Suprapubic skin (tissue), 4 donors: ENCODE measurements around the gene RNPS1. TPM values are rescaled to one million over a fixed set of nuclear protein-coding genes. Genes with fewer than 3 reads are reported as not detected.

Experiments
- DNase-seq, 2 donors: peaks; one replicate each; pipeline ENCODE4 v3.0.0-alpha.2; 2019; ENCODE audit warnings: low spot score in 2 of 2
- H3K27ac ChIP-seq: fragments of 200-600 bp; sonication (generic); one replicate; pipeline ENCODE4 v1.5.1; 2019
- H3K27me3 ChIP-seq: fragments of 200-600 bp; sonication (generic); one replicate; pipeline ENCODE4 v1.5.1; 2019
- H3K36me3 ChIP-seq: fragments of 200-600 bp; sonication (generic); one replicate; pipeline ENCODE4 v1.5.1; 2019
- H3K4me1 ChIP-seq: fragments of 200-600 bp; sonication (generic); one replicate; pipeline ENCODE4 v1.5.1; 2019
- H3K4me3 ChIP-seq: fragments of 200-600 bp; sonication (generic); one replicate; pipeline ENCODE4 v1.5.1; 2019; ENCODE audit warnings: mild to moderate bottlenecking
- H3K9me3 ChIP-seq: fragments of 200-600 bp; sonication (generic); one replicate; pipeline ENCODE4 v1.5.1; 2019
- EP300 ChIP-seq: sonication (generic); formaldehyde crosslinking; IDR thresholded peaks from one replicate; pipeline ENCODE4 v1.6.1; 2017; ENCODE audit warnings: antibody characterized with exemption
- POLR2A ChIP-seq, 2 donors: fragments of 450-650 bp; IDR thresholded peaks; one replicate each; pipeline ENCODE4 v1.6.1; 2017; ENCODE audit warnings: antibody characterized with exemption in 2 of 2, mild to moderate bottlenecking in 2 of 2, moderate library complexity in 2 of 2
- POLR2AphosphoS5 ChIP-seq, 3 donors: sonication (generic); formaldehyde crosslinking; IDR thresholded peaks; one replicate each; pipeline ENCODE4 v1.6.1; 2017; ENCODE audit warnings: antibody characterized with exemption in 3 of 3
- WGBS: methylation state at CpG from one replicate; pipeline ENCODE4 v1.1.5; 2018; 5-methylcytosine and 5-hydroxymethylcytosine counted together
- total RNA-seq, 4 donors: library from RNA; depleted of rRNA; stranded (reverse); fragments of >200 nt; gene quantifications; one replicate each; pipeline ENCODE4 v1.1.0, GENCODE V29; 2016
- TF ChIP-seq, protein P1 (sequence below), 2 donors: fragments of 200-600 bp in 1 of 2; fragments of 450-650 bp in 1 of 2; sonication (generic) in 1 of 2; IDR thresholded peaks; one replicate each; pipeline ENCODE4 v1.5.1; 2016 to 2019; ENCODE audit warnings: antibody characterized with exemption in 2 of 2, mild to moderate bottlenecking in 1 of 2, moderate library complexity in 1 of 2

Gene RNPS1
- total RNA-seq, 4 donors from 2014 or later, result 119 to 151 (median 146) TPM

DNA sequence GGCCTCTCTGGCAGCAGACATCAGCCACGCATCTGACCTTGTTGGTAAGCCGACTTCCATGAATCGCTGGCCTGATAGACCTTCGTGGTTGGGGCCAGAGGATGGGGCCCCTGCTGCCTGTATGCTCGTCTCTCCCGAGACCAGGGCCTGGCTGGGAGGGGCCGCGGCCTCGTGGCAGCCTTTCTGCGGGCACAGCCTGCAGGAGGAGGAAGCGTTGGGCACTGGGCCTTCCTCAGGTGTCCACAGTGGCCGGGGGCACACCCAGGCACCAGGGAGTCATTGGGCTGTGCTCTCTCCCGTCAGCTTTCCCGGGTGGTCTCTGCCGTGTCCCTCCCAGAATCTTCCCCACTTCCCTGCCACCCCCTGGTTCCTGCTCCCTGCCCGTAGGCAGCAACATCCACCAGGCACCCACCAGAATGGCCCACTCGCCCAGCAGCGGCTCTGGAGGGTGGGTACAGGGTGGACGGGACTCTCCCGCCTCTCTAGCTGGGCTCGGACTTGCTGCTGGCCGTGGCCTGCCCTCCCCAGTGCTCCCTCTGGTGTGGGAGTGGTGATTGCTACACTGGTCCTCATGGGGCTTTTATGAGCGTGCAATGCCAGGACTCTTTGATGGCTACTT, 38.2 kb downstream of the RNPS1 start:
- TF ChIP-seq POLR2AphosphoS5 (IDR thresholded peaks at IDR 0.05) (no peak), EP300 (no peak), POLR2A (IDR thresholded peaks at IDR 0.05) (no peak)
- TF ChIP-seq, protein P1, sequence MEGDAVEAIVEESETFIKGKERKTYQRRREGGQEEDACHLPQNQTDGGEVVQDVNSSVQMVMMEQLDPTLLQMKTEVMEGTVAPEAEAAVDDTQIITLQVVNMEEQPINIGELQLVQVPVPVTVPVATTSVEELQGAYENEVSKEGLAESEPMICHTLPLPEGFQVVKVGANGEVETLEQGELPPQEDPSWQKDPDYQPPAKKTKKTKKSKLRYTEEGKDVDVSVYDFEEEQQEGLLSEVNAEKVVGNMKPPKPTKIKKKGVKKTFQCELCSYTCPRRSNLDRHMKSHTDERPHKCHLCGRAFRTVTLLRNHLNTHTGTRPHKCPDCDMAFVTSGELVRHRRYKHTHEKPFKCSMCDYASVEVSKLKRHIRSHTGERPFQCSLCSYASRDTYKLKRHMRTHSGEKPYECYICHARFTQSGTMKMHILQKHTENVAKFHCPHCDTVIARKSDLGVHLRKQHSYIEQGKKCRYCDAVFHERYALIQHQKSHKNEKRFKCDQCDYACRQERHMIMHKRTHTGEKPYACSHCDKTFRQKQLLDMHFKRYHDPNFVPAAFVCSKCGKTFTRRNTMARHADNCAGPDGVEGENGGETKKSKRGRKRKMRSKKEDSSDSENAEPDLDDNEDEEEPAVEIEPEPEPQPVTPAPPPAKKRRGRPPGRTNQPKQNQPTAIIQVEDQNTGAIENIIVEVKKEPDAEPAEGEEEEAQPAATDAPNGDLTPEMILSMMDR (IDR thresholded peaks at IDR 0.05), result no peak

DNA sequence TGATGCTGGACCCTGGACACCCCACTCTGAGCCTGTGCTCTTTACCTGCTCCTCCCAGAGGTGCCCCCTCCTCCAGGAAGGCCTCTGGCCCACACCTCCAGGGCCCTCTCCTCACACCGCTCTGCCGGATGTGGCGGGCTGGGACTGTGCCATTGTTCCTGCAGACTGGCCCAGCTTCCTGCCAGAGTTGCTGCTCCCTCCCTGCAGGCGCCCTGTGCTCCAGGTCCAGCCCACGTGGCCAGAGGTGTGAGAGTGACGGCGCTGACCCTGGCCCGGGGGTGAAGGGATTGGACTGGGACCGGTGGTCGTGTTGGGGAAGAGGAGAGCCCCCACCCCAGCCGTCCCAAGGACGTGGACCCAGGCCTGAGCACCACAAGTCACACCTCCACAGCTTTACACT, 38.8 kb downstream of the RNPS1 start:
- Histone ChIP-seq H3K27me3 (no peaks in the 10 kb centered on the region), H3K4me1 (peaks cover 31% of the 10 kb centered on the region), H3K27ac (no peak overlapping the region), H3K9me3 (no peaks in the 10 kb centered on the region), H3K4me3 (no peak overlapping the region), H3K36me3 (peaks cover 59% of the 10 kb centered on the region)
- WGBS, result 94% methylated on average over 8 of the region's 12 CpGs
- TF ChIP-seq EP300 (no peak), POLR2AphosphoS5 (IDR thresholded peaks at IDR 0.05) (no peak), POLR2A (IDR thresholded peaks at IDR 0.05) (no peak)
- TF ChIP-seq, protein P1 (IDR thresholded peaks at IDR 0.05), result no peak
- peak in 1 of 2 donors; percentile 71 for DNase-seq

More for the DNA sequence above, 38.2 kb downstream of the RNPS1 start:
- no peaks in the 10 kb centered on the region for H3K27me3 ChIP-seq
- H3K4me1 ChIP-seq, result peaks cover 24% of the 10 kb centered on the region
- no peak overlapping the region for H3K4me3 ChIP-seq
- 89% methylated on average over 7 of the region's 23 CpGs for WGBS
- DNase-seq, result no peak
- H3K36me3 ChIP-seq, result peaks cover 66% of the 10 kb centered on the region
- no peak overlapping the region for H3K27ac ChIP-seq
- H3K9me3 ChIP-seq, result no peaks in the 10 kb centered on the region

DNA sequence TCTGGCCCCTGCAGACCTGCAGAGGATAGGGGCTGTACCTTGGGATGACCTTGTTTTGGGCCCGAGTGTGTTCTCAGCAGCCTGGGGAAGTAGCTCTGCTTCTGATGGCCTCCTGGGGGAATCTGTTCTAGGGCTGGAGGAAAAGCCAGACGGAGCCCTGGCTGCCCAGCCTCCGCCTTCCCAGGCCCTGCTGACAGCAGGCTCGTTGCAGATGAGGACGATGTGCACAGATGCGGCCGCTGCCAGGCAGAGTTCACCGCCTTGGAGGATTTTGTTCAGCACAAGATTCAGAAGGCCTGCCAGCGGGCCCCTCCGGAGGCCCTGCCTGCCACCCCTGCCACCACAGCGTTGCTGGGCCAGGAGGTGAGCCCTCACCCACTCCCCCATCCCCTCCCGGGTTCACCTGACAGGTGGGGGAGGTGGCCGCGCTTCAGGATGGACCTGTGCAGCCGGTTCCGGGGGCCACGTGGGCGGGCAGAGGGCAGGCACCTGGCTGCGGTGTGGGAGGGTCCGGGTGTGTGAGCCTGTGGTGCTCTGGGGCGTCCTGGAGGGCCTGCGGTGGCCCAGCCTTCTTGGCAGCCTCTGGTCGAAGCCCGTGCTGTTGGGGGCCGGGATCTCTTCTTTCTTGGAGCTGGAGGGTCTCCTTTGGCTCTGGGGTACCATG, 39.6 kb downstream of the RNPS1 start:
- Histone ChIP-seq H3K9me3 (no peaks in the 10 kb centered on the region), H3K36me3 (peaks cover 51% of the 10 kb centered on the region), H3K27ac (peak overlapping the region; percentile 37), H3K27me3 (no peaks in the 10 kb centered on the region), H3K4me1 (peaks cover 32% of the 10 kb centered on the region), H3K4me3 (no peak overlapping the region)
- 76% methylated on average over 5 of the region's 25 CpGs for WGBS
- TF ChIP-seq POLR2AphosphoS5 (IDR thresholded peaks at IDR 0.05) (no peak), POLR2A (IDR thresholded peaks at IDR 0.05) (no peak), EP300 (no peak)
- TF ChIP-seq, protein P1 (IDR thresholded peaks at IDR 0.05), result no peak
- no peak for DNase-seq

DNA sequence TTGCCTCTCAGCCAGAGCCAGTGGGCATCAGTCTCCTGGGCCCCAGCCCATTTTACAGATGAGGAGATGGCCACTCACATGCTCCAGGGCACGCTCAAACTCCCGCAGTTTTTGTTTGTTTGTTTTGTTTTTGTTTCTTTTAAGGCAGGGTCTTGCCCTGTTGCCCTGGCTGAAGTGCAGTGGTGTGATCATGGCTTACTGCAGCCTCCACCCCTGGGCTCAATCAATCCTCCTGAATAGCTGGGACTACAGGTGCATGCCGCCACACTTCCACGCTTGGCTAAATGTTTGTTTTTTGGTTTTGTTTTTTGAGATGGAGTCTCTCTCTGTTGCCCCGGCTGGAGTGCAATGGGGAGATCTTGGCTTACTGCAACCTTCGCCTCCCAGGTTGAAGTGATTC, 41.0 kb downstream of the RNPS1 start:
- no peak for DNase-seq
- H3K4me1 ChIP-seq, result peaks cover 36% of the 10 kb centered on the region
- H3K36me3 ChIP-seq, result peaks cover 37% of the 10 kb centered on the region
- H3K27ac ChIP-seq, result no peak overlapping the region
- no peak overlapping the region for H3K4me3 ChIP-seq
- no peaks in the 10 kb centered on the region for H3K9me3 ChIP-seq
- WGBS, result 88% methylated on average over 6 of the region's 6 CpGs
- no peak for TF ChIP-seq POLR2A (IDR thresholded peaks at IDR 0.05)
- TF ChIP-seq, protein P1 (IDR thresholded peaks at IDR 0.05), result no peak
- TF ChIP-seq EP300, result no peak
- TF ChIP-seq POLR2AphosphoS5 (IDR thresholded peaks at IDR 0.05), result no peak
- H3K27me3 ChIP-seq, result no peaks in the 10 kb centered on the region

DNA sequence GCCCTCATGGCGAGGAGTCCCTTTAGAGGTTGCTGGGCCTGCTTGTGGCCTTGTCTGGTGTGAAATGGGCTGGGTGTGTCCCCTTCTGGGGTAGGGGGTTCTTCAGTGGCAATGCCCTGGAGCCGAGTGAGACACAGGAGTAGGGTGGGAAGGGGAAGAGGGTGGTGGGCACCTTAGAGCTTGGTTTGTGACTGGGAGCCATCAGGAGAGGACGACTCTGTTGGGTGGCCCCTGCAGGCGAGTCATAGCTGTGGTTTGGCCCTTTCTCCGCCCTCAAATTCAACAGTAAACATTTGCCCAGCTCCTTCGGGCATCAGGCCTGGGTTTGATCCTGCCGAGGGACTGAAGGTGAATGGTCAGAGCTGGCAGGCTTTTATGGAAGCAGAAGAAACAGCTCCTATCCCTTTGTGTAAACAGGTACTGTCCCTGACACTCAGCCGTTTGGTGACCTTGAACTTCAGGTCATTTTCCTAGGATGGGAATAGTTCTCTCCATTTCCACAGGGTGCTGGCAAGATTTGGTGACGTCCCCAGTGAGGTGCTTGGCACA, 41.6 kb downstream of the RNPS1 start:
- Histone ChIP-seq H3K36me3 (peaks cover 32% of the 10 kb centered on the region), H3K27me3 (no peaks in the 10 kb centered on the region), H3K4me1 (peaks cover 36% of the 10 kb centered on the region), H3K27ac (no peak overlapping the region), H3K9me3 (no peaks in the 10 kb centered on the region), H3K4me3 (no peak overlapping the region)
- 75% methylated on average over 8 of the region's 9 CpGs for WGBS
- no peak for DNase-seq
- TF ChIP-seq EP300, result no peak
- TF ChIP-seq, protein P1 (IDR thresholded peaks at IDR 0.05), result no peak
- no peak for TF ChIP-seq POLR2AphosphoS5 (IDR thresholded peaks at IDR 0.05)
